H1 (cell line): Measurements from ENCODE around the gene CUX1. TPM values are rescaled to one million over a fixed set of nuclear protein-coding genes. Genes with fewer than 3 reads are reported as not detected.

Experiments used
- CTCF ChIA-PET: fragments of 300-600 bp; sonication (Branson Sonifier 250); formaldehyde crosslinking; loops from one replicate; lab custom pipeline; 2021; ENCODE audit not compliant: partially characterized antibody; lab: Charles Lee
- POLR2A ChIA-PET: fragments of 300-600 bp; sonication (Branson Sonifier 250); formaldehyde crosslinking; loops from one replicate; lab custom pipeline; 2021; ENCODE audit warnings: inconsistent platforms; ENCODE audit not compliant: partially characterized antibody; lab: Charles Lee
- DNase-seq, 2 experiments: peaks; one replicate each; pipeline versions ENCODE4 v3.0.0 to v3.0.0-alpha.2; 2010 to 2022; ENCODE audit warnings: low spot score in 2 of 2, low read depth in 1 of 2, mixed read lengths in 1 of 2
- FAIRE-seq: peaks from 2 replicates; lab custom pipeline; 2011; peaks lifted over from hg19 to GRCh38; lab: Jason Lieb, UNC
- H2AFZ ChIP-seq: 2 replicates; pipeline ENCODE4 v1.8.1; 2012; ENCODE audit warnings: low read length, inconsistent platforms
- H2AK5ac ChIP-seq: 2 replicates; pipeline ENCODE4 v1.6.1; 2013; ENCODE audit warnings: low read depth, low read length
- H2BK120ac ChIP-seq: replicated peaks from 2 replicates; pipeline ENCODE3; 2013; ENCODE audit warnings: low read depth, low read length, inconsistent platforms
- H2BK12ac ChIP-seq: 2 replicates; pipeline ENCODE4 v1.6.1; 2013; ENCODE audit warnings: low read depth, low read length
- H2BK15ac ChIP-seq: 2 replicates; pipeline ENCODE4 v1.6.1; 2013; ENCODE audit warnings: low read length
- H2BK20ac ChIP-seq: 2 replicates; pipeline ENCODE4 v1.6.1; 2013; ENCODE audit warnings: low read length
- H2BK5ac ChIP-seq: 2 replicates; pipeline ENCODE4 v1.6.1; 2013; ENCODE audit warnings: low read depth, low read length
- H3K14ac ChIP-seq: 2 replicates; pipeline ENCODE4 v1.6.1; 2013; ENCODE audit warnings: inconsistent platforms; ENCODE audit not compliant: insufficient read length
- H3K18ac ChIP-seq: 2 replicates; pipeline ENCODE4 v1.6.1; 2013; ENCODE audit warnings: low read length; ENCODE audit errors: extremely low read depth
- H3K23ac ChIP-seq: 2 replicates; pipeline ENCODE4 v1.6.1; 2013; ENCODE audit warnings: inconsistent platforms; ENCODE audit not compliant: insufficient read length
- H3K23me2 ChIP-seq: 2 replicates; pipeline ENCODE4 v1.6.1; 2013; ENCODE audit warnings: low read depth, low read length
- H3K27ac ChIP-seq: 2 replicates; pipeline ENCODE4 v1.6.1; 2011; ENCODE audit warnings: low read depth, low read length, inconsistent platforms
- H3K27me3 ChIP-seq, 4 experiments: replicated peaks in 1 of 4; 1 replicate in 1 of 4; 2 replicates in 3 of 4; pipeline versions ENCODE4 v1.6.1 to v1.8.1; 2011 to 2013; ENCODE audit warnings: low read length in 3 of 4, mild to moderate bottlenecking in 3 of 4, inconsistent platforms in 2 of 4, mixed read lengths in 2 of 4, moderate library complexity in 1 of 4; ENCODE audit not compliant: control insufficient read depth in 3 of 4, insufficient read depth in 3 of 4; ENCODE audit errors: extremely low read depth in 1 of 4
- H3K36me3 ChIP-seq, 4 experiments: 2 replicates each; pipeline versions ENCODE4 v1.6.1 to v1.8.1; 2011 to 2013; ENCODE audit warnings: mild to moderate bottlenecking in 4 of 4, low read length in 3 of 4, moderate library complexity in 2 of 4, control low read depth in 1 of 4, inconsistent platforms in 1 of 4; ENCODE audit not compliant: insufficient read depth in 4 of 4, control insufficient read depth in 2 of 4
- H3K4ac ChIP-seq: replicated peaks from 2 replicates; pipeline ENCODE3; 2013; ENCODE audit warnings: low read length, low read depth, mixed read lengths, inconsistent platforms; ENCODE audit not compliant: insufficient read length
- H3K4me1 ChIP-seq, 4 experiments: replicated peaks in 1 of 4; 1 replicate in 1 of 4; 2 replicates in 3 of 4; pipeline versions ENCODE4 v1.6.1 to v1.8.1; 2011 to 2013; ENCODE audit warnings: low read length in 3 of 4, inconsistent platforms in 2 of 4, mixed read lengths in 1 of 4; ENCODE audit not compliant: insufficient read depth in 4 of 4, control insufficient read depth in 3 of 4
- H3K4me2 ChIP-seq, 2 experiments: 2 replicates each; pipeline versions ENCODE4 v1.6.1 to v1.8.1; 2011 to 2013; ENCODE audit warnings: low read depth in 2 of 2, low read length in 2 of 2, control low read depth in 1 of 2, inconsistent platforms in 1 of 2, mild to moderate bottlenecking in 1 of 2; ENCODE audit not compliant: insufficient read depth in 1 of 2
- H3K4me3 ChIP-seq, 4 experiments: fragments of 200-600, 300-600 bp in 1 of 4; sonication (generic), shearing (Covaris generic), sonication (Bioruptor Twin) in 1 of 4; 2 replicates each; pipeline versions ENCODE4 v1.5.1 to v1.8.1; 2011 to 2016; ENCODE audit warnings: low read length in 4 of 4, low read depth in 3 of 4, control low read depth in 2 of 4, inconsistent platforms in 2 of 4, mild to moderate bottlenecking in 2 of 4, mixed read lengths in 1 of 4, moderate library complexity in 1 of 4; ENCODE audit not compliant: insufficient read depth in 2 of 4; ENCODE audit errors: extremely low read depth in 1 of 4
- H3K56ac ChIP-seq: replicated peaks from 2 replicates; pipeline ENCODE3; 2013; ENCODE audit warnings: low read depth, mild to moderate bottlenecking, mixed read lengths, low read length, inconsistent platforms; ENCODE audit not compliant: insufficient read length
- H3K79me1 ChIP-seq: 2 replicates; pipeline ENCODE4 v1.6.1; 2013; ENCODE audit warnings: low read depth, low read length, control low read depth
- H3K79me2 ChIP-seq, 2 experiments: 2 replicates each; pipeline versions ENCODE4 v1.6.1 to v1.8.1; 2012 to 2013; ENCODE audit warnings: low read length in 2 of 2, mild to moderate bottlenecking in 2 of 2, inconsistent platforms in 1 of 2; ENCODE audit not compliant: insufficient read depth in 2 of 2, control insufficient read depth in 1 of 2
- H3K9ac ChIP-seq, 4 experiments: replicated peaks in 1 of 4; 1 replicate in 1 of 4; 2 replicates in 3 of 4; pipeline versions ENCODE4 v1.6.1 to v1.8.1; 2011 to 2013; ENCODE audit warnings: low read depth in 3 of 4, low read length in 3 of 4, control low read depth in 2 of 4, mild to moderate bottlenecking in 2 of 4, moderate library complexity in 2 of 4, inconsistent platforms in 1 of 4; ENCODE audit errors: extremely low read depth in 1 of 4
- H3K9me3 ChIP-seq, 2 experiments: 2 replicates each; pipeline versions ENCODE4 v1.6.1 to v1.8.1; 2012 to 2013; ENCODE audit warnings: mild to moderate bottlenecking in 2 of 2, moderate library complexity in 2 of 2, control low read depth in 1 of 2, inconsistent platforms in 1 of 2, low read depth in 1 of 2, low read length in 1 of 2, mixed read lengths in 1 of 2; ENCODE audit not compliant: insufficient read depth in 2 of 2
- H4K20me1 ChIP-seq, 2 experiments: replicated peaks in 1 of 2; 2 replicates each; pipeline versions ENCODE3 to v1.8.1; 2011 to 2013; ENCODE audit warnings: inconsistent platforms in 2 of 2, low read length in 2 of 2, mild to moderate bottlenecking in 1 of 2; ENCODE audit not compliant: insufficient read depth in 2 of 2, control insufficient read depth in 1 of 2
- H4K5ac ChIP-seq: 2 replicates; pipeline ENCODE4 v1.6.1; 2013; ENCODE audit warnings: low read length, low read depth, mixed read lengths, inconsistent platforms; ENCODE audit not compliant: insufficient read length
- H4K8ac ChIP-seq: 2 replicates; pipeline ENCODE4 v1.8.0; 2013; ENCODE audit warnings: mild to moderate bottlenecking, moderate library complexity, low read length, inconsistent platforms; ENCODE audit not compliant: insufficient read depth; ENCODE audit errors: extremely low read depth
- H4K91ac ChIP-seq: replicated peaks from 2 replicates; pipeline ENCODE3; 2013; ENCODE audit warnings: low read length, mixed read lengths, inconsistent platforms; ENCODE audit not compliant: insufficient read length
- BCL11A ChIP-seq, 2 experiments: IDR thresholded peaks; one replicate each; pipeline ENCODE4 v1.6.1; 2011; ENCODE audit warnings: low read depth in 2 of 2, low read length in 2 of 2, mild to moderate bottlenecking in 2 of 2
- CBX8 ChIP-seq: fragments of 300-800, 300-1000 bp; sonication (generic); IDR thresholded peaks from 2 replicates; pipeline ENCODE4 v1.7.1; 2016; ENCODE audit warnings: low read depth, low read length, borderline replicate concordance
- CTBP2 ChIP-seq: IDR thresholded peaks from 2 replicates; pipeline ENCODE4 v1.7.0; 2011; ENCODE audit warnings: borderline replicate concordance, mild to moderate bottlenecking, moderate library complexity, mixed read lengths, low read length; ENCODE audit not compliant: insufficient read depth, insufficient read length
- GABPA ChIP-seq: IDR thresholded peaks from 2 replicates; pipeline ENCODE4 v1.6.1; 2011; ENCODE audit warnings: mild to moderate bottlenecking, low read length, moderate library complexity, borderline replicate concordance; ENCODE audit not compliant: insufficient read depth
- RAD21 ChIP-seq, 2 experiments: IDR thresholded peaks in 1 of 2; conservative IDR thresholded peaks in 1 of 2; 2 replicates each; pipeline ENCODE4 v1.6.1; 2011; ENCODE audit warnings: low read depth in 2 of 2, low read length in 2 of 2, improper control_type of control experiment in 1 of 2, inconsistent platforms in 1 of 2, mild to moderate bottlenecking in 1 of 2, moderate library complexity in 1 of 2
- RNF2 ChIP-seq: fragments of 200-900, 300-1000 bp; sonication (generic); IDR thresholded peaks from 2 replicates; pipeline ENCODE4 v1.7.1; 2016; ENCODE audit warnings: borderline replicate concordance, low read depth, mild to moderate bottlenecking, antibody characterized with exemption, low read length; ENCODE audit not compliant: poor library complexity, severe bottlenecking; ENCODE audit errors: missing control alignments
- SIX5 ChIP-seq: IDR thresholded peaks from 2 replicates; pipeline ENCODE4 v1.6.1; 2011; ENCODE audit warnings: mild to moderate bottlenecking, low read depth, low read length
- WGBS, 2 experiments: shearing (Covaris generic) in 1 of 2; methylation state at CpG; one replicate each; pipeline versions ENCODE4 v1.1.6 to v1.1.7; 2013 to 2015; ENCODE audit warnings: low lambda C conversion rate in 2 of 2, mixed read lengths in 2 of 2, inconsistent platforms in 1 of 2, low coverage in 1 of 2, missing lambda C conversion rate in 1 of 2; ENCODE audit not compliant: insufficient replicate concordance in 2 of 2, insufficient coverage in 1 of 2, insufficient read length in 1 of 2; ENCODE audit errors: extremely low coverage in 1 of 2, missing lambda C conversion rate in 1 of 2; 5-methylcytosine and 5-hydroxymethylcytosine counted together
- polyA plus RNA-seq, 7 experiments: library from polyadenylated mRNA; depleted of rRNA in 3 of 7; stranded (reverse) in 5 of 7; unstranded in 2 of 7; fragments of >200 nt in 5 of 7; fragments of 200-250 nt in 2 of 7; gene quantifications; 1 replicate in 5 of 7; 2 replicates in 1 of 7; 4 replicates in 1 of 7; pipeline versions ENCODE4 v1.2.1 to v1.2.3, GENCODE V29; 2011 to 2013; ENCODE audit warnings: missing spikeins in 2 of 7, mixed read lengths in 2 of 7
- total RNA-seq: library from RNA; stranded (reverse); fragmentation: NEBNext Ultra II Directional; extraction: Animal tissue kit (Norgen Biotek cat#: 25700); gene quantifications from 2 replicates; pipeline ENCODE4 v1.2.1, GENCODE V29; 2021
- TF ChIP-seq, protein P1 (sequence below): IDR thresholded peaks from 2 replicates; pipeline ENCODE4 v1.6.1; 2012; ENCODE audit warnings: low read length, inconsistent platforms

CUX1 gene
- total and polyA plus RNA-seq, 2 of the 8 experiments (the other 6 are each of a cell fraction or from before 2014, with no cell fraction given), result 21.6 to 65.9 TPM

DNA sequence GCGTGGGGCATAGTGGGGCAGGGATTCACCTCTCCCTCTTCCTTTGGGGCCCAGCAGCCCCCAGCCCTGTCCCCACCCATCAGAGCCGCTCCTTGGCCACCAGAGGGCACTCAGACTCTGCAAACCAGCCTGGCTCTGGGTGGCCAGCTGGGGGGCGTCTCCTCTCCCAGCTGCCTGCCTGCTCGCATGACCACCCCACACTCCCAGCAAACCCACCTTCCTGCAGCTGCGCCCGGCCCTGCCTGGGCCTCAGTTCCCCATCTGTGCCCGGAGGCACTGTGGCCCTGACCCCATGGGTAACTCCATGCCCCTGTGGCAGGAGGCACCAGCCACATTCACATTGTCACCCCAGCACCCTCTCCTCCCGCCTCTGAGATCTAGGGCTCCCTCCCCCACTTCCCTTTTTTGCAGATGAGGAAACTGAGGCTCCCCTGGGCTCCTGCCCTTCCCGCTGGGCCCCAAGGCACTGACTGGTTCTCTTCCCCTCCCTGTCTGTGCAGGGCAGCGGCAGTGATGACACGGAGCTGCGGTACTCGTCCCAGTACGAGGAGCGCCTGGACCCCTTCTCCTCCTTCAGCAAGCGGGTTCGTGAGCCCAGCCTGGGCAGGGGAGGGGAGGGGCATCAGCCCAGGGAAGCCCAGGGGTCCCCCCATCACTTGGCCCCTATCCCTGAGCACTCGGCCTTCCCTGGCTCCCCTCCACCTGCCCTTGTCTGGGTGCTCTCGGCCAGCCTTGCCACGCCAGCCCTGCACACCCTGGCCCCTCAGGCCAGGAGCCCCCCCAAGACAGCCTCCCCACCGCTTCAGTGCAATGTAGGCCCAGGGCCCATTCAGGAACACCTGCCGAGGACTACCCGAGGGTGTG lies 462.3 kb downstream of the CUX1 start:
- Histone ChIP-seq H4K8ac (peak overlapping the region; percentile 86), H2BK20ac (no peak overlapping the region), H2BK12ac (no peak overlapping the region), H3K9ac (no peak overlapping the region), H2AK5ac (no peak overlapping the region), H4K5ac (no peak overlapping the region), H3K23ac (no peak overlapping the region), H2BK15ac (no peak overlapping the region), H3K27me3 (no peaks in the 10 kb centered on the region), H3K56ac (no peak overlapping the region), H2BK5ac (no peak overlapping the region), H4K20me1 (no peaks in the 10 kb centered on the region), H3K4me1 (peaks cover 0 to 7% (median 5%) of the 10 kb centered on the region in 4 experiments; a peak in 5 of 7 replicates), H3K4ac (no peak overlapping the region), H4K91ac (no peak overlapping the region), H3K36me3 (no peaks in the 10 kb centered on the region), H3K79me1 (no peaks in the 10 kb centered on the region), H3K9me3 (no peaks in the 10 kb centered on the region), H3K79me2 (no peaks in the 10 kb centered on the region), H3K27ac (no peak overlapping the region), H3K14ac (no peak overlapping the region), H2AFZ (no peak overlapping the region), H3K4me2 (peak overlapping the region in 1 of 2 experiments; percentile 41; a peak in 1 of 4 replicates), H3K4me3 (no peak overlapping the region), H3K18ac (no peak overlapping the region), H3K23me2 (no peaks in the 10 kb centered on the region; the same call in 1 of the 2 replicates), H2BK120ac (no peak overlapping the region)
- WGBS, 2 experiments, result 57% methylated on average over 11 of the region's 23 CpGs; no CpG with 5 or more reads in 1 of the 2 experiments
- POLR2A ChIA-PET, result interaction anchor here (0.9 to 1.5 kb wide), 2 partner anchors 117 to 191 kb away, joined by 3 read pairs; no protein-coding TSS in a partner anchor
- CTCF ChIA-PET, result interaction anchor here (0.5 to 7.5 kb wide), 20 partner anchors 8 to 613 kb away, joined by 3 to 118 read pairs (median 3); partner anchors contain the start of gene PRKRIP1
- DNase-seq (peak; percentile 31 to 84), FAIRE-seq (no peak)
- TF ChIP-seq BCL11A (IDR thresholded peaks at IDR 0.05; ENCODE audit: low read depth in 2 of 2, low read length in 2 of 2), result no peak
- TF ChIP-seq GABPA, result peak; percentile 25; the same call in 1 of the 2 replicates
- no peak for TF ChIP-seq CBX8
- TF ChIP-seq, protein P1, sequence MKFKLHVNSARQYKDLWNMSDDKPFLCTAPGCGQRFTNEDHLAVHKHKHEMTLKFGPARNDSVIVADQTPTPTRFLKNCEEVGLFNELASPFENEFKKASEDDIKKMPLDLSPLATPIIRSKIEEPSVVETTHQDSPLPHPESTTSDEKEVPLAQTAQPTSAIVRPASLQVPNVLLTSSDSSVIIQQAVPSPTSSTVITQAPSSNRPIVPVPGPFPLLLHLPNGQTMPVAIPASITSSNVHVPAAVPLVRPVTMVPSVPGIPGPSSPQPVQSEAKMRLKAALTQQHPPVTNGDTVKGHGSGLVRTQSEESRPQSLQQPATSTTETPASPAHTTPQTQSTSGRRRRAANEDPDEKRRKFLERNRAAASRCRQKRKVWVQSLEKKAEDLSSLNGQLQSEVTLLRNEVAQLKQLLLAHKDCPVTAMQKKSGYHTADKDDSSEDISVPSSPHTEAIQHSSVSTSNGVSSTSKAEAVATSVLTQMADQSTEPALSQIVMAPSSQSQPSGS, result no peak
- TF ChIP-seq CTBP2, result no peak
- TF ChIP-seq SIX5, result no peak
- no peak for TF ChIP-seq RNF2
- peak; percentile 92 to 96 for TF ChIP-seq RAD21 (IDR thresholded peaks at IDR 0.05 in 1 of 2, conservative IDR thresholded peaks at IDR 0.05 in 1 of 2; ENCODE audit: low read depth in 2 of 2, low read length in 2 of 2)
